GM04503 (cell line): ENCODE results near the gene ARMS2.

Experiments
- DNase-seq: peaks from one replicate; pipeline ENCODE4 v3.0.0-alpha.2; 2012; ENCODE audit warnings: low read depth

The ARMS2 gene

GRCh38 chr10:122454071-122454470, 382 bp upstream of the ARMS2 start:
- DNase-seq, result no peak

- DNase-seq, result no peak
Measured at GRCh38 chr10:122455376-122456079, 1.1 kb downstream of the ARMS2 start.

GRCh38 chr10:122457934-122458333, 3.5 kb downstream of the ARMS2 start:
- no peak for DNase-seq

DNA sequence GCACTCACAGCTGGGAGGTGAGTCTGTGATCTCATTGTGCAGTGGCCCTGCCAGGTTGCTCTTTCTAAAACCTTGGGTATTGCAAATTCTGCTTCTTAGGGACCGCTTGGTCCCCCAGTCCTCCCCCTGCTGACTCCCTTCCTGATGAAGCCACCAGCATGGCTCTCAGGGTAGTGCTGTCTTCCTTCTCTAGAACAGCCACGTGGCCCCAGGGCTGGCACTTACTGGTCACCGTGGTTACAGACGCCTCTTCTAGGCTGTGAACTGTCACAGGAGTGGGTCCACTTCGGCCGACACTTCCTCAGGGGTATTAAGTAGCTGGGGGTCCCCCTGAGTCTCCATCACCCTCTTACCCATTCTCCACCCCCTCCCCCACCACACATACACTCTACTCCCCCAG, 4.2 kb downstream of the ARMS2 start:
- no peak for DNase-seq

DNA sequence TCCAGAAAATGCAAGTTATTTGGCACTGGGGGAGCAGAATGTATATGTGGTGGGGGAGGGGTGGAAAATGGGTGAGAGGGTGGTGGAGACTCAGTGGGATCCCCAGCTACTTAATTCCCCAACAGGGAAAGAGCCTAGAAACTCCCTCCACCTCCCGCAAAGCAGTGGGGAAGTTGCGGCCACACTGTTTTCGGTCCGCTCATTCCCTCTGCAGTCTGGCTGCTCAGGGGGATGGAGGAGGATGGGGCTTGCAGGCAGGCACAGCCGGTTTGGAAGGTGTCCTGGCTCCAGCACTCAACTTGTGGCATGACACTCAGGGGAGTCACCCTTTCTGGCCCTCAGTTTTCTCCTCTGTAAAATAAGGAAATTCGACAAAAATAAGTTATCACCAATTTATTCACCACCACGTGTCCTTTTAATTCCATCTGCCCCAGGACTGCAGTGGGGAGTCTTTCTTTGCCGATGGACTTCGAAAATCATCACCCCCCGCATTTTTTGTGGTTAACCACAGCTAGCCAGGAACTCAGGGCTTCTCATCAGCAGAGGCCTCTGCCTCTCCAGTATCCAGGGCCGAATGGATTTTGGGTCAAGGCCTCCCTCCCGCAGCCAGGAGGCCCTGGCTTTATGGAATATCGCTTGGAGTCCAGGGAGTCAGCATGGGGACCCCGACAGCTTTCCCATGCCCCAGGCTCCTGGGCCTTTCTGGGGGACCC, 5.3 kb downstream of the ARMS2 start:
- peak; percentile 40 for DNase-seq

DNA sequence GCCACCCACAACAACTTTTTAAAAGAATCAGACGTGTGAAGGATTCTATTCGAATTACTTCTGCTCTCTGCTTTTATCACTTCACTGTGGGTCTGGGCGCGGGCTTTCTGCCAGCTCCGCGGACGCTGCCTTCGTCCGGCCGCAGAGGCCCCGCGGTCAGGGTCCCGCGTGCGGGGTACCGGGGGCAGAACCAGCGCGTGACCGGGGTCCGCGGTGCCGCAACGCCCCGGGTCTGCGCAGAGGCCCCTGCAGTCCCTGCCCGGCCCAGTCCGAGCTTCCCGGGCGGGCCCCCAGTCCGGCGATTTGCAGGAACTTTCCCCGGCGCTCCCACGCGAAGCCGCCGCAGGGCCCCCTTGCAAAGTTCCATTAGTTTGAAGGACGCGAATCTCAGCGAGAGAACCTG, 6.4 kb downstream of the ARMS2 start:
- no peak for DNase-seq

- DNase-seq, result no peak
Measured at GRCh38 chr10:122461367-122461728, 6.9 kb downstream of the ARMS2 start, which contains the start of gene HTRA1. Gene HTRA1 (plus strand): TSS chr10:122461553. CDS start chr10:122461653, 100 bp downstream.

GRCh38 chr10:122461729-122462532, 7.5 kb downstream of the ARMS2 start:
- DNase-seq, result no peak

- no peak for DNase-seq
Measured at GRCh38 chr10:122462533-122463465, 8.3 kb downstream of the ARMS2 start.

- no peak for DNase-seq
Measured at GRCh38 chr10:122463466-122464249, 9.2 kb downstream of the ARMS2 start.

DNA sequence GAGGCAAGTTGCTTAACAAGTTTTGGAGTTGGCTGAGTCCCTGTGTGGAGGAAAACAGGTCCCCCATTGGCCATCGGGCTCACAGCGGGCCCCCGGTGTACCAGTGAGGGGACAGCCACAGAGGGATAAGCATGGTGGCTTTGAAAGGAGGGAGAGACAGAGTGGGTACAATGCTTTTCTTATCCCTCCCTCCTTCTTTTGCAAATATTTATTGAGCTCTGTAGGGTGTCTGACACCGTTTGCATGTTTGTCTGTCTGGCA, 9.7 kb downstream of the ARMS2 start:
- no peak for DNase-seq

DNA sequence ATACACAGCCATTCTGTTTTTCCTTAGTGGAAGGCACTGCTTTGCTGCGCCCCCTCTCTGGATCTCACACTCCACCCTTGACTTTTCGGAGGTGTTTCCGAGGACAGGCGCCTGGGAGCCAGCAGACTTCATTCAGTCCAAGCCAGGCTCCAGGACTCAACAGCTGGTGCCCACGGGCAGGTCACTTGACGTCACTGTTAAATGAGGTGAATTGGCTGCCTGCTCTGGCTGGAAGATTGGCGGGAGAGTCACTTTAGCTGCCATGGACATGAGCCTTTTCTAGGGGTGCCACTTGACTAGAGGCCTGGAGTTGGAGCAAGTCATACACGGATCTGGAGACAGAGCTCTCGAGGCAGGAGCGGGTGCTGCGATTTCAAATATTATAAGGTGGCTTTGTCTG, 10.1 kb downstream of the ARMS2 start:
- no peak for DNase-seq

DNA sequence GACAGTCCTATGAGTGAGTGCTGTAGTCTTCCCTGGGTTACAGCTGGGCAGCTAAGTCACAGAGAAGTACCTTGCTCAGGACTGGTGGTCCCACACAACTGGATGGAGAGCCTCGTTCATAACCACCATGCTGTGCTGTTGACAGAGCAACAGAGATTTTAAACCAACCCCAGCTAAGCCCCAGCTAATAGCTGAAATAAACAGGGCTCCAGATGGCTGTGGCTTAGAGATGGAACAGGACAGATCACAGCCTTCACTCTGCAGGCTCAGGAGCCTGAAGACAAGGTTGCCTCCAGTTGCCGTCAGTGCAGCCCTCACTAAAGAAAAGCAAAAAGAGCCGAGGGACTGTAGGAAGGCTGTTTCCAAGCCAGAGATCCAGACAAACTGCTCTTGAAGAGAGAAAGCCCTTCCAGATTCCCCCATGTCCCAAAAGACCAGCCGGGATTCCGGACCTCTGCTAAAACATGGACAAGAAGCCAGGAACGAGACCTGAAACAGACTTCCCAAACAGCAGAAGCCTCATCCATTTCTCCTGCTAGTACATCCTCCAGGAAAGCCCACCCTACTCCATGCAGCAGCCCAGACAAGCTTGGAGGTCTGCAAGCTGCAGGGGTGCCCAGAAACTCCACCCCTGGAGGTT, 11.1 kb downstream of the ARMS2 start:
- DNase-seq, result no peak

DNA sequence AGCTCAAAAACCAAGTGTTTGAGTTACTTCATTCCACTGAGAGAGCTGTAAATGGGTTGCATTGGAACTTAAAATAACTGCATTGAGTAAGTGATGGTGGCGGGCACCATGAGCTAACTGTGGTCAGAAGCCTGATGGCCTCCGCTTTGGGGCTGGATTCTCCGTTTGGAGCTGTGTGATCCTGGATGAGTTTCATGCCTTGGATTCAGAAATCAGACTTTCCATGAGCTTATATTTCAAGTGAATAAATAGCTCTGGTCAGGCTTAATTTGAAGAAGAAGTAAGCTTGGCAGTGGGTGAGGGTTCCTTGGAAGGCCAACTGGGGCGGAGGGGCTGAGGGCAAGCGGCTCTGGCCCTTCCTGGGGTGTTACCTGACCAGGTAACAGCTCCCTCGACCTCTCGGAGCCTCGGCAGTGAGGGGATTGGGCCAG, 12.5 kb downstream of the ARMS2 start:
- no peak for DNase-seq

GRCh38 chr10:122467701-122468100, 13.2 kb downstream of the ARMS2 start:
- DNase-seq, result no peak

GRCh38 chr10:122468307-122468925, 14.0 kb downstream of the ARMS2 start:
- DNase-seq, result no peak

DNA sequence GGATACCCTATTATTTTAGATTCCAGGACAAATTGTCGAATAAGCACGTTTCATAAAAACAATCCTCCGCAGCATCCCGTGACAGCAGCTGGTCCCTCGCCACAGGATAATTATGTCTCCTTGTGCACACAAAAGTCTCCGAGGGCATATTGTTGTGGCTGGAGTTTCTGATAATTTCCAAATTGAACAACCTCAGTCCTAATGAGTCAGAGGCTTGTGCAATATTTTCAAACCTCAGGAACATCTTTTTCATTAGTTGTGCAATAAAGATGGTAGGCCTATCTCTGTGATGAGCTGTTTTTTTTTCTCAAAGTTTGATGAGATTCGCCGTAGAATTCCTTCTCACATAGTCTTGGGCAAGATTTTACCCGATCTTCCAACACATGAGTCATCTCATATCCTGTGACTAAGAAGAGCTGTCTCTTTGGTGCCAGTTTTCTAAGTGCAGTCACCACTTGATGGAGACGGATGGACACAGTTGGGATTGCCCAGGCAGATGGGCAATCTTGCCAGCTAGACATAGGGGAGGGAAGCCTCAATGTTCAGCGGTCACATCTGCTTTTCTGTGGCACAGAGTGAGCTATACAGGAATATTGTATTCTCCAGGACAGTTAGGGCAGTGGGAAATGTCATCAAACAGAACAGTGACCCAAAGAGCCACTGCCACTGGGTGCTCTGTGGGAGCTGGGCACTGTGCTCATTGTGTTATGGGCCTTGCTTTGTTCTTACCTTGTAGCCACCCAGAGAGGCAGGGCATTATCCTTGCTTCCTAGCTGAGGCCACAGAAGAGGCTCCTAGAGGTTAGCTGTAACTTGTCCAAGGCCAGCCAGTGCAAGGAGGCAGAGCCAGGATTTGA, 14.7 kb downstream of the ARMS2 start:
- peak; percentile 100 for DNase-seq

GRCh38 chr10:122469848-122470247, 15.4 kb downstream of the ARMS2 start:
- no peak for DNase-seq

- DNase-seq, result no peak
Measured at GRCh38 chr10:122471531-122472177, 17.2 kb downstream of the ARMS2 start.
